Mucosa of gallbladder (tissue), 1 donor: ENCODE measurements around the gene PPP4R3B. TPM values are rescaled to one million over a fixed set of nuclear protein-coding genes. Genes with fewer than 3 reads are reported as not detected.
"Not testable (repeated sequence)": the region's sequence is repeated elsewhere in the genome, so short reads cannot be mapped to it uniquely, and the experiment has no call there.

Experiments
- DNase-seq: peaks from one replicate; pipeline ENCODE4 v3.0.0-alpha.2; 2020; ENCODE audit warnings: low spot score
- total RNA-seq: library from RNA; stranded (reverse); gene quantifications from one replicate; pipeline ENCODE4 v1.2.1, GENCODE V29; 2021
- donor health status: DM: no; HTN: no; CAD: no.

Gene PPP4R3B
- total RNA-seq, 1 donor from 2014 or later = 69.9 TPM

DNA sequence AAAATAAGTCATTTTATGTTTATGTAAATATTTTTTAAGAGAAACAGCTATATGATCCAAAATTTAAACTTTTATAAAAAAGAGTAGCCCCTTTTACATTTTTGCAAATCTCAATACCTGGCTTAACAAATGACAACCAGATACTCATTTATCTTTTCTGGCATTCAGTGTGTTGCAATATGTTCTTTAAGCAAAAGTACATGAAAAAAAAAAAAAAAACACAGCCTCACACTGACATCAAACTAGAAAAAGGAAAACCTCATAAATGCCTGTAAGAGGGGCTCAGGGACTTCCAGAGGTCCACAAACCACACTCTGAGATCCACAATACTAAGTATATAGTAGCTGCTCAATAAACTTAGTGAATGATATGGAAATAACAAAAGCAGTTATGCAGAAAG, 21.9 kb downstream of the PPP4R3B start:
- no peak for DNase-seq

DNA sequence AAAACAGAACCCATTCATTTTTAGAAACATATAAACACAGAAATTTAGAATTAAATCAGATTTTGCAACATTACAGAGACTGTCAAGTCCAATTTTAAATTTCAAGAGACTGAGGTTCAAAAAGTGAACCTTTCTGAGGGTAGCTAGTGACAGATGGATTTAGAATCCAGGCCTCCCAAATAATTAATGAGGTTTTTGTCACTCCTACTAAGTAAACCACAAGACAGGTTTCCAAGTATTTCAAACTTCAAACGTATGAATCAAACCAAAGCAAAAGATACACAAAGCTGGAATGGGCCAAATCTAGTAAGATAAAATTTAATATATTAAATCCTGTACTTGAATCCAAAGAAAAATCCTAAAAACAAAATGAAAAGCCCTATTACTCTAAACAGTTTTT, 25.3 kb downstream of the PPP4R3B start:
- no peak for DNase-seq

DNA sequence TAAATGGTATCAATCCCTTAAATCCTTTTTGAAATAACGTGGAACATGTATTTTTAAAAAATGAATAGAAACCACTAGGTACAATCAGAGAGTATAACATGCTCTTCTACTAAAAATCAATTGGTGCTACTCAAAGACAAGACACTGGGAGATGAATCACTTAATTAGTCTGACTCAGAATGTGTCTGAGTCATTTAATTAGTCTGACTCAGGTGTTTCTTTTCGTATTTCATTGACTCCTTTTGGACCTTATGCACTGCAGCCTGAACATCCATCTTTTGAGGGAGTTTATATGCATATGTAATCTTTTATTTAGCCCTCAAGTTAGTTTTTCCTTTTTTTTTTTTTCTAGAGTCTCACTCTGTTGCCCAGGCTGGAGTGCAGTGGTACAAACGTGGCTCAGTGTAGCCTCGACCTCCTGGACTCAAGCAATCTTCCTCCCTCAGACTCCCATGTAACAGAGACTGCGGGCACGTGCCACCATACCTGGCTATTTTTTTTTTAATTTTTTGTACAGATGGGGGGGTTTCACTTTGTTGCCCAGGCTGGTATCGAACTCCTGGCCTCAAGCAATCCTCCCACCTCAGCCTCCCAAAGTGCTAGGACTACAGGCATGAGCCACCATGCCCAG, 26.5 kb downstream of the PPP4R3B start:
- no peak for DNase-seq

- no peak for DNase-seq
These were observed 31.9 kb downstream of the PPP4R3B start for GRCh38 chr2:55585451-55586080.

DNA sequence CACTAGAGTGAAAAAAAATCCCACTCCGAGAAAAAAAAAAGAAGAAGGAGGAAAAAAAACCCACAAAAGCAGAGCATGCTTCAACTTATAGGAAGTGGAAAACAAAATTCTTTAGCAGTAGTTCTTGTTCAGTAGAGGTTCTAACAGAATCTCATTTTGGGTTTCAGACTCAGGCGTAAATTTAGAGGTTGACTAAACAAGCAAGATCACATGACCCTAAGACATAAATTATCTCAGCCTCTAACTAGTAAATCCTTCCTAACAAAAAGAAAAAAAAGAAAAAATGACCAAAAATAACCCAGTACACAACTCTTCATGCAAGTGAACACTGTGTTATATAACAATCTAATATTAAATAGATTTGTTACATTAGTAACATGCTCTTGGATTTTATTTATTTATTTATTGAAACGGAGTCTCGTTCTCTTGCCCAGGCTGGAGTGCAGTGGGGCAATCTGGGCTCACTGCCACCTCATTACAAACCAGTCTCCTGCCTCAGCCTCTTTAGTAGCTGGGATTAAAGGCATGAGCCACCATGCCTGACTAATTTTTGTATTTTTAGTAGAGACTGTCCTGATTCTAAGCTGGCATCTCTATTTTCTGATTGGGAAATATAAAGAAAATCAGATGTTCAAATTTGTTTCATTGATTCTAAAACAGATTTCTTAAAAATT, 35.4 kb downstream of the PPP4R3B start:
- DNase-seq = no peak

GRCh38 chr2:55581435-55581834, 36.0 kb downstream of the PPP4R3B start:
- DNase-seq = no peak

DNA sequence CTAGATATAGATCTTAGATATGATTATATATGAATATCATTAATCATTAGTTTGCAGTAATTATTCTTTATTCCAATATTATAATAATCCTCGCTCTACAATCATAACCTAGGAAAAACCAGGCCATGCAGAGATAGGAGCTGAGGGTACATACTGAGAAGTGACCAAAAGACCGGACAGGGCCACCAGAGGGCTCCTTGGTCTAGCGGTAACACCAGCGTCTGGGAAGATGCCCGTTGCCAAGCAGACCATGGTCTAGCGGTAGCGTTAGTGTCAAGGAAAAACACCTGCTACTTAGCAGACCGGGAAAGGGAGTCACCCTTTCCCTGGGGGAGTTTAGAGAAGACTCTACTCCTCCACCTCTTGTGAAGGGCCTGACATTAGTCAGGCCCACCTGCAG, 48.4 kb downstream of the PPP4R3B start:
- not testable (repeated sequence) for DNase-seq

DNA sequence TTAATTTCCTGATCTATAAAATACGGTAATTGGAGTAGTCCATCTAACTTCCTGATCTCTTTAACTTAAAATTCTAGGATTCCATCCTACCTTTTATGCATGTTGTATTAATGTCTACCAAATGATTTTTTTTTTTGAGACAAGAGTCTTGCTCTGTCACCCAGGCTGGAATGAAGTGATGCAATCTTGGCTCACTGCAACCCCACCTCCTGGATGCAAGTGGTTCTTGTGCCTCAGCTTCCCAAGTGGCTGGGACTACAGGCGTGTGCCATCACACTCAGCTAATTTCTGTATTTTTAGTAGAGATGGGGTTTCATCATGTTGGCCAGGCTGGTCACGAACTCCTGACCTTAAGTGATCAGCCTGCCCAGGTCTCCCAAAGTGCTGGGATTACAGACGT, 50.1 kb downstream of the PPP4R3B start:
- no peak for DNase-seq

DNA sequence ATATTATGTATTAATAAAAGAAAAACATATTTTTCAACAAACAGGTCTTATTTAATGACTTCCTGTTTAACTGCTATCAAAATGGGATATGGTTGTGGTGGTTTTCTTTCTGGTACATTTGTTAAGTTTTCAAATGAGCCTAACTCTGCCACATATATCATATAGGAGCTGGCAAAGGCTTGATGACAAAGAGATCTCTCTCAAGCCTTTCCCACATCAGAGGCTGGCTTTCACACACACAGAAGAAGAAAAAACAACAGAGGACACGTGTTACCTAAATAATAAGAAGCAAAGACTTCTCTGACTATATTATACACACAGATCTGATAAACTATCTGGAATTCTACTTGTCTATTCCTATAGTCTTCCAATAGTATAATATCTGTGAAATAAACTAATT, 51.8 kb downstream of the PPP4R3B start:
- no peak for DNase-seq

GRCh38 chr2:55560855-55561254, 56.6 kb downstream of the PPP4R3B start:
- DNase-seq = no peak

DNA sequence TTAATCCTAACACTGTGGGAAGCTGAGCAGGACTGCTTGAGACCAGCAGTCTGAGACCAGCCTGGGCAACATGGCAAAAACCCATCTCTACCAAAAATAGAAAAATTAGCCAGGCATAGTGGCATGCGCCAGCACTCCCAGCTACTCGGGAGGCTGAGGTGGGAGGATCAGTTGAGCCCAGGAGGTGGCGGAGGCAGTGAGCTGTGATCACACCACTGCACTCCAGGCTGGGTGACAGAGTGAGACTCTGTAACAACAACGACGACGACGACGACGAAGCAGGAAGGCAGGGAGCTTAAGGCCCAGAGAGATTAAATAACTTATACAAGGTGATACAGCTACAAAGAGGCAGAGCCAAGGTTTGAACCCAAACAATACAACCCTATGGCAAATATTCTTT, 60.6 kb downstream of the PPP4R3B start:
- no peak for DNase-seq

- no peak for DNase-seq
These were observed 61.4 kb downstream of the PPP4R3B start for GRCh38 chr2:55555977-55556376.

DNA sequence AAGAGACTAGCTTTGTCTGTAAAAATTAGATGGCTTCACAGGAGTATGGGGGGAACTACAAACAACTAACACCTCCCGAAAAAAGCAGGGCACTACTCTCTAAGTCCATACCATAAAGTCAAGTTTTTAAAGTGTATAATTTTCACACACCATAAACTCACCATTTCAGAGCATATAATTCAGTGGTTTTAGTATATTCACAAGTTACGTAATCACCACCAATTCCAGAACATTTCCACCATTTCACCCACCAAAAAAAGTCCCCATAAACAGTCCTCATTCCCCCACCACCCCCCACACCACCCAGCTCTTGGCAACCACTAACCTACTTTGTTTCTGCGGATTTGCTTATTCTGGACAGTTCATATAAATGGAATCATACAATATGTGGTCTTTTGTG, 64.1 kb downstream of the PPP4R3B start:
- DNase-seq = no peak

DNA sequence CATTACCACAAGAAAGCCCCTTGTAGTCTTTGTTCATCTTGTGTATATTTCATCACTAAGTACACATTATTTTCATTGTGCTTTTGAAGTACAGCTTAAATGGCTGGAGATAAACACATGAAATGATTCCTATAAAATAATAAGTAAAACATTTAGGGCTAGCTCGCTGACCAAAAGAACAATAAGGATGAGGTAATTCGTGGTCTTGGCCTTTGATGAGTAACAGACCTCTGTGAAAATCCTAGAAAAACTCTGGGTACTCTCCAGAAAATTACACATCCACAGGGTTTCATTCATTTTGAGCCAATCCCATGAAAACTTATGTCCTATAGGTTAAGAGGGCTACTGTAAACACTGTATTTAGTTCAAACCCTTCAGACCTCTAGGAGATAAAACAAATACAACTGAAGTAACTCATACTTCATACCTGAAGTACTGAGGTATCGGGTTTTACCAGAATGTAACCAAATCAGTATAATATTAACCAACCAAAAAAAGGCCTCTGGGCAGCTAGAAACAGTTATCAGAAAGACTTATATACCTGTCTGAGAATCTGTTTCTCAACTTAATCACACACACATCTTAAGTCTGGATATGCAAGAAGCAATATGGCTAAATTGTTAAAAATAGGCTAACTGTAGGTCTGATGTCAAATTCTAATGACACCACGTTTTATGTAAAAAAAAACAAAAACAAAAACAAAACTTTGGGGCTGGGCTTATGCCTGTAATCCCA, 66.9 kb downstream of the PPP4R3B start:
- no peak for DNase-seq

- DNase-seq = not testable (repeated sequence)
These were observed 69.7 kb downstream of the PPP4R3B start for GRCh38 chr2:55547679-55548078.

- DNase-seq = no peak
These were observed 70.4 kb downstream of the PPP4R3B start for GRCh38 chr2:55547001-55547400.

- DNase-seq = no peak
These were observed 86.8 kb downstream of the PPP4R3B start for GRCh38 chr2:55530539-55531081.

- DNase-seq = no peak
These were observed 91.2 kb downstream of the PPP4R3B start for GRCh38 chr2:55526174-55526573.

- peak; percentile 36 for DNase-seq
These were observed 92.5 kb downstream of the PPP4R3B start for GRCh38 chr2:55524884-55525437.

DNA sequence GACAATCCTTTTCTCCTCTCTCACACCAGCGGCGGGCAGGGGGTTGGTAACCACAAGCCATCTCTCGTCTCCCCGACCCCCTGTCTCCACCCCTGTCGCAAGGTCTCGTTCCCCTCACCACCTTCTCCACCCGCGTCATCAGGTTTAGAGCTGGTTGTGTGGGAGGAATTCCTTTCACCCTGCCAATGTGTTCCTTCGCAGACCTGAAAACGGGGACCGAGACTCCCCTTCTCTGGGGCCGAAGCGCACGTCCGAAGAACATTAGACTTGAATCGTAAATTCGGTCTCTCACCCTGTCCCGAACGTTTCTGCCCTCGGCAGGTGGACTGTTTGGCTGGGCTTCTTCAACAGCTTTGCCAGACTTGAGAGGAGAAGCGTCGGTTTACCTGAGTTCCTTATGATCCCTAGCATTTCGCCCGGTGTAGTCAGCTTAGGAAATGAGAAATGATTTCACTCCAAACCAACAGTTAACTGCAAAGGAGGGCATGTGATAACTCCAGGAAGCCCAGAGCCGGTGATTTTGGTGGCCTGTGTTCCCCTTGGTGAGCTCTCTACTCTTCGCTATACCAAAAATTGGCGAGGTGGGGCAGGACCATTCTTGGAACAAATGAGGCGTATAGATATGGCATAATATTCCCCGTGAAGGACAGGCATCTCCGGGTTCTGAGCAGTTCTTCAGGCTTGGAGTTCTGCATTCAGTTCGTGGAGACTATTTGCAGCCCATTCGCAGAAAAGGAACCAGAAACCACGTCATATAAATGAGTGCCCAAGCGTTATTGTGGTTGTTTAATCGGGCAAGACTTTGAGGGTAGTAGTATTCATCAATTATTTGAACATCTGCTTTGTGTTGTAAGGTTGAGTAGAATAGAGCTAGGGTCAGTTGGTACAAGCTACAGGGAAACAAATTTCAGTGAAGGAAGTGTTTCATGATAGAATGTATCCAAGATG, 97.2 kb downstream of the PPP4R3B start:
- peak; percentile 20 for DNase-seq

DNA sequence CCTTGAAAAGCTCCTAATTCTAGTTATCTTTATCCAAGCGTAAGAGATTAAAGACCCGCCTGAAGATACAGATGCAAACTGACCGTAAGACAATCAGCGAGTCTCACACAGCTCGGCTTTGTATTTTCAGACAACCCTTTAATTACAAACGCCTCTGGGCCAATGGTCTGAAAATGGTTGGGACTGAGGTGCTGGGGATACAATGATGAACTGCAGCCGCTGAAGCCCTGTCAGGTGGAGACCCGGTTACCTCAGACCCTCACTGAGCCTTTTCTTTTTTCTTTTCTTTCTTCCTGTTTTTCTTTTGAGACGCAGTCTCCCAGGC, 98.6 kb downstream of the PPP4R3B start:
- DNase-seq = no peak
